Keratinocyte (primary cell): ENCODE measurements around the gene SNN.

Experiments used
- CTCF ChIP-seq, 3 experiments: IDR thresholded peaks in 1 of 3; conservative IDR thresholded peaks in 1 of 3; optimal IDR thresholded peaks in 1 of 3; 2 replicates in 2 of 3; 3 replicates in 1 of 3; pipeline versions ENCODE3 to v1.5.1; 2011; ENCODE audit warnings: low read length in 3 of 3, mild to moderate bottlenecking in 3 of 3, moderate library complexity in 2 of 3, control low read depth in 1 of 3, inconsistent platforms in 1 of 3; ENCODE audit not compliant: insufficient read depth in 2 of 3; ENCODE audit errors: extremely low read depth in 1 of 3
- EZH2 ChIP-seq: IDR thresholded peaks from one replicate; pipeline ENCODE4 v1.6.1; 2012; ENCODE audit warnings: inconsistent platforms, mild to moderate bottlenecking, low read length, moderate library complexity

GRCh38 chr16:11711662-11712061, 43.4 kb downstream of the SNN start:
- TF ChIP-seq CTCF (optimal IDR thresholded peaks at IDR 0.05 in 1 of 3, IDR thresholded peaks at IDR 0.05 in 1 of 3, conservative IDR thresholded peaks at IDR 0.05 in 1 of 3; ENCODE audit: extremely low read depth in 1 of 3, insufficient read depth in 2 of 3, low read length in 3 of 3) (no peak), EZH2 (no peak)
